CD4-positive, CD25-positive, alpha-beta regulatory T cell (primary cell): ENCODE results near the gene MOB1B. TPM values are rescaled to one million over a fixed set of nuclear protein-coding genes. Genes with fewer than 3 reads are reported as not detected.
A peak's percentile ranks its signal among the peaks of the same experiment; 100 is the strongest.

ENCODE experiments used
- ATAC-seq, 2 donors: fragments of 150-1000 bp; cut with Tn5 transposase; one replicate each; pipeline ENCODE4 v1.10.0; 2021; ENCODE audit warnings: low read depth in 2 of 2, moderate number of reproducible peaks in 2 of 2, moderate library complexity in 1 of 2
- DNase-seq, 3 donors: peaks; one replicate each; pipeline versions ENCODE4 v3.0.0 to v3.0.0-alpha.2; 2012 to 2022; ENCODE audit warnings: mixed read lengths in 1 of 3
- H3K27ac ChIP-seq: one replicate; pipeline ENCODE4 v1.7.0; 2013; ENCODE audit warnings: mild to moderate bottlenecking, low read length; ENCODE audit not compliant: insufficient read depth, poor library complexity, severe bottlenecking
- H3K27me3 ChIP-seq: one replicate; pipeline ENCODE4 v1.7.0; 2013; ENCODE audit warnings: low read length; ENCODE audit not compliant: control insufficient read depth, insufficient read depth
- H3K36me3 ChIP-seq: one replicate; pipeline ENCODE4 v1.7.0; 2013; ENCODE audit warnings: mild to moderate bottlenecking, low read length, moderate library complexity; ENCODE audit not compliant: control insufficient read depth, insufficient read depth
- H3K4me1 ChIP-seq: 2 replicates; pipeline ENCODE4 v1.7.0; 2013; ENCODE audit warnings: mild to moderate bottlenecking, low read length; ENCODE audit not compliant: insufficient read depth, control insufficient read depth, poor library complexity, severe bottlenecking
- H3K4me3 ChIP-seq: one replicate; pipeline ENCODE4 v1.7.0; 2013; ENCODE audit warnings: low read depth, mild to moderate bottlenecking, low read length, moderate library complexity
- H3K9me3 ChIP-seq, 2 experiments: 1 replicate in 1 of 2; 2 replicates in 1 of 2; pipeline ENCODE4 v1.7.0; 2013; ENCODE audit warnings: low read length in 2 of 2, mild to moderate bottlenecking in 1 of 2, moderate library complexity in 1 of 2; ENCODE audit not compliant: control insufficient read depth in 2 of 2
- H3K27ac Mint-ChIP-seq, 3 donors: one replicate each; pipeline ENCODE4 v1.8.0; 2020 to 2022; ENCODE audit warnings: mild to moderate bottlenecking in 3 of 3, mixed read lengths in 3 of 3, moderate library complexity in 2 of 3
- H3K27me3 Mint-ChIP-seq: one replicate; pipeline ENCODE4 v1.8.0; 2022; ENCODE audit warnings: mild to moderate bottlenecking, mixed read lengths
- H3K36me3 Mint-ChIP-seq: one replicate; pipeline ENCODE4 v1.8.0; 2020; ENCODE audit warnings: mixed read lengths
- H3K4me1 Mint-ChIP-seq, 4 donors: one replicate each; pipeline ENCODE4 v1.8.0; 2020 to 2022; ENCODE audit warnings: mixed read lengths in 4 of 4, mild to moderate bottlenecking in 1 of 4
- H3K4me3 Mint-ChIP-seq, 4 donors: one replicate each; pipeline ENCODE4 v1.8.0; 2020 to 2022; ENCODE audit warnings: mild to moderate bottlenecking in 4 of 4, mixed read lengths in 4 of 4, moderate library complexity in 3 of 4
- H3K9me3 Mint-ChIP-seq, 7 donors: one replicate each; pipeline ENCODE4 v1.8.0; 2020 to 2022; ENCODE audit warnings: mixed read lengths in 7 of 7, mild to moderate bottlenecking in 3 of 7, moderate library complexity in 2 of 7
- polyA plus RNA-seq, 4 donors: library from polyadenylated mRNA; unstranded; fragments of 300-500 nt; fragmentation: Illumina TruSeq; gene quantifications; one replicate each; pipeline ENCODE4 v1.2.3, GENCODE V29; 2021
- total RNA-seq: library from RNA; stranded (reverse); gene quantifications from one replicate; pipeline ENCODE4 v1.2.3, GENCODE V29; 2022

MOB1B gene
- total and polyA plus RNA-seq, 5 donors from 2014 or later = 0.96 to 17.7 (median 1.3) TPM

DNA sequence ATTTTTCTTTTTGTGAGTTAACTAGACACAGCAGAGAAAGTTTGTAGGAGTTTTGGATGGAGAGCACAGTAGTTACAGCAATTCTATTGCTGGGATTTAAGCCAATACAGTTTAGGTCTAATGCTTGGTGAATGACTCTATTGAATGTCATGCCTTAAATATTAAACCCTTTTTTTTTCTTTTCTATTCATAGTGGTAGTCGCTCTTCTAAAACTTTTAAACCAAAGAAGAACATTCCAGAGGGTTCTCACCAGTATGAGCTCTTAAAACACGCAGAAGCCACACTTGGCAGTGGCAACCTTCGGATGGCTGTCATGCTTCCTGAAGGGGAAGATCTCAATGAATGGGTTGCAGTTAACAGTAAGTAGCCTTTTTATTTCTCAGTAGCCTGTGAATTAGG lies 56.5 kb downstream of the MOB1B start:
- Mint-ChIP-seq H3K4me1 (peaks cover 0 to 10% (median 7%) of the 10 kb centered on the region in 4 donors), H3K4me3 (no peak overlapping the region), H3K27ac (no peak overlapping the region), H3K36me3 (peaks cover 10% of the 10 kb centered on the region), H3K9me3 (no peaks in the 10 kb centered on the region), H3K27me3 (no peaks in the 10 kb centered on the region)
- H3K4me1 ChIP-seq = no peaks in the 10 kb centered on the region
- no peaks in the 10 kb centered on the region for H3K27me3 ChIP-seq
- H3K36me3 ChIP-seq = peaks cover 5% of the 10 kb centered on the region
- ATAC-seq (no peak), DNase-seq (no peak)
- no peak overlapping the region for H3K4me3 ChIP-seq
- H3K9me3 ChIP-seq = no peaks in the 10 kb centered on the region
- H3K27ac ChIP-seq = no peak overlapping the region

DNA sequence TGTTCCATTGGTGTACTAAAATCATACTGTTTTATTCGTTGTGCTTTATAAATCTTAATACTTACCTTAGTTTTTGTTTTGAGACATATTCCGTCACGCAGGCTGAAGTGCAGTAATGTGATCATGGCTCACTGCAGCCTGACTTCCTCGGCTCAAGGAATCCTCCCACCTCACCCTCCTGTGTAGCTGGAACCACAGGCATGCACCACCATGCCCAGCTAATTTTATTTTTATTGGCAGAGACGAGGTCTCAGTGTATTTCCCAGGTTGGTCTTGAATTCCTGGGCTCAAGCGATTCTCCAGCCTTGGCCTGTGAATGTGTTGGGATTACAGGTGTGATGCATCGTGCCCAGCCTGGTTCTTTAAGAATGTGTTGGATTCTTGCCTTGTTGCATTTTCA lies 66.9 kb downstream of the MOB1B start:
- peaks cover 2 to 11% (median 4%) of the 10 kb centered on the region in 4 donors for H3K4me1 Mint-ChIP-seq
- H3K27ac Mint-ChIP-seq = no peak overlapping the region
- ATAC-seq = no peak
- H3K4me3 ChIP-seq = no peak overlapping the region
- H3K9me3 ChIP-seq = no peaks in the 10 kb centered on the region
- H3K27me3 Mint-ChIP-seq = no peaks in the 10 kb centered on the region
- H3K4me3 Mint-ChIP-seq = no peak overlapping the region
- peaks cover 11% of the 10 kb centered on the region for H3K36me3 Mint-ChIP-seq
- H3K9me3 Mint-ChIP-seq = no peaks in the 10 kb centered on the region
- no peak overlapping the region for H3K27ac ChIP-seq
- no peaks in the 10 kb centered on the region for H3K27me3 ChIP-seq
- no peaks in the 10 kb centered on the region for H3K4me1 ChIP-seq
- DNase-seq = no peak
- H3K36me3 ChIP-seq = peaks cover 4% of the 10 kb centered on the region

GRCh38 chr4:70976252-70976651 lies 74.1 kb downstream of the MOB1B start:
- no peaks in the 10 kb centered on the region for H3K9me3 ChIP-seq
- no peaks in the 10 kb centered on the region for H3K27me3 Mint-ChIP-seq
- no peaks in the 10 kb centered on the region for H3K27me3 ChIP-seq
- peaks cover 8% of the 10 kb centered on the region for H3K36me3 ChIP-seq
- no peak for DNase-seq
- peaks cover 11% of the 10 kb centered on the region for H3K36me3 Mint-ChIP-seq
- H3K27ac ChIP-seq = no peak overlapping the region
- peaks cover 0 to 4% (median 3%) of the 10 kb centered on the region in 4 donors for H3K4me1 Mint-ChIP-seq
- no peak overlapping the region for H3K4me3 Mint-ChIP-seq
- no peak overlapping the region for H3K4me3 ChIP-seq
- no peaks in the 10 kb centered on the region for H3K4me1 ChIP-seq
- no peak for ATAC-seq
- no peak overlapping the region for H3K27ac Mint-ChIP-seq
- no peaks in the 10 kb centered on the region for H3K9me3 Mint-ChIP-seq

GRCh38 chr4:70979445-70980008 lies 77.4 kb downstream of the MOB1B start:
- H3K36me3 Mint-ChIP-seq = peaks cover 8% of the 10 kb centered on the region
- no peak overlapping the region for H3K4me3 Mint-ChIP-seq
- Histone ChIP-seq H3K4me1 (no peaks in the 10 kb centered on the region), H3K27ac (no peak overlapping the region), H3K9me3 (no peaks in the 10 kb centered on the region), H3K27me3 (no peaks in the 10 kb centered on the region), H3K4me3 (no peak overlapping the region), H3K36me3 (peaks cover 8% of the 10 kb centered on the region)
- ATAC-seq = no peak
- no peak for DNase-seq
- no peaks in the 10 kb centered on the region for H3K27me3 Mint-ChIP-seq
- no peaks in the 10 kb centered on the region for H3K9me3 Mint-ChIP-seq
- H3K4me1 Mint-ChIP-seq = peaks cover 0 to 2% (median 0%) of the 10 kb centered on the region in 4 donors
- peak overlapping the region in 1 of 3 donors; percentile 40 for H3K27ac Mint-ChIP-seq

- Mint-ChIP-seq H3K27me3 (no peaks in the 10 kb centered on the region), H3K36me3 (peaks cover 8% of the 10 kb centered on the region), H3K27ac (peak overlapping the region in 1 of 3 donors; percentile 67), H3K9me3 (no peaks in the 10 kb centered on the region), H3K4me1 (peaks cover 0 to 2% (median 0%) of the 10 kb centered on the region in 4 donors), H3K4me3 (no peak overlapping the region)
- peaks cover 6% of the 10 kb centered on the region for H3K36me3 ChIP-seq
- no peak for DNase-seq
- ATAC-seq = no peak
- no peak overlapping the region for H3K4me3 ChIP-seq
- H3K27ac ChIP-seq = no peak overlapping the region
- H3K27me3 ChIP-seq = no peaks in the 10 kb centered on the region
- no peaks in the 10 kb centered on the region for H3K9me3 ChIP-seq
- H3K4me1 ChIP-seq = no peaks in the 10 kb centered on the region
These were observed 78.0 kb downstream of the MOB1B start for GRCh38 chr4:70980196-70980595.

- no peaks in the 10 kb centered on the region for H3K9me3 Mint-ChIP-seq
- ATAC-seq = no peak
- Histone ChIP-seq H3K36me3 (peaks cover 4% of the 10 kb centered on the region), H3K9me3 (no peaks in the 10 kb centered on the region), H3K27ac (no peak overlapping the region), H3K27me3 (no peaks in the 10 kb centered on the region), H3K4me3 (no peak overlapping the region), H3K4me1 (no peaks in the 10 kb centered on the region)
- no peak for DNase-seq
- no peak overlapping the region for H3K4me3 Mint-ChIP-seq
- H3K27ac Mint-ChIP-seq = no peak overlapping the region
- H3K4me1 Mint-ChIP-seq = peaks cover 0 to 2% (median 0%) of the 10 kb centered on the region in 4 donors
- no peaks in the 10 kb centered on the region for H3K27me3 Mint-ChIP-seq
- H3K36me3 Mint-ChIP-seq = no peaks in the 10 kb centered on the region
These were observed 81.9 kb downstream of the MOB1B start for GRCh38 chr4:70984106-70984505.

DNA sequence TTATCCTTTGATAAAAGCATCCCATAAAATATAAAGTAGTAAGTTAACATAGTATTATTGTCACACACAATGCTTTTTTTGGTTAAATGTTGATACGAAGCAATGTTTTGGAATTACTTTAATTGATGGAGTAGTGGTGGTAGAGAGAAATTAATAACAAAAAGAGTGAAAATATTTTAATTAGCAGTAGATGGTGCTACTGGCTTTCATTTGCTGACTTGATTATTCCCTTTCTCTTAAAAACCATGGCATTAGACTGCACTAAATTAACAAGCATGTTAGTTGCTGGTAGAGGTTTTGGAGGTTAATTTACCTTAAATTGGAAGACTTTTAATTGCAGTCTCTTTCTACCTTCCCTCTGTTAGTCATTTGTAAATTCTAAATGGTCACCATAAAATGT lies 82.4 kb downstream of the MOB1B start:
- DNase-seq = peak in 1 of 3 donors; percentile 27
- H3K4me1 Mint-ChIP-seq = peaks cover 0 to 2% (median under 1%) of the 10 kb centered on the region in 4 donors

GRCh38 chr4:70991596-70991995 lies 89.4 kb downstream of the MOB1B start:
- Mint-ChIP-seq H3K27ac (peak overlapping the region in 2 of 3 donors; percentile 77 to 79), H3K27me3 (no peaks in the 10 kb centered on the region), H3K36me3 (peaks cover 4% of the 10 kb centered on the region), H3K4me3 (peak overlapping the region in 2 of 4 donors; percentile 66 to 96), H3K9me3 (no peaks in the 10 kb centered on the region), H3K4me1 (peaks cover 20 to 36% (median 28%) of the 10 kb centered on the region in 4 donors)
- Histone ChIP-seq H3K9me3 (no peaks in the 10 kb centered on the region), H3K4me1 (peaks cover 27% of the 10 kb centered on the region), H3K36me3 (no peaks in the 10 kb centered on the region), H3K4me3 (no peak overlapping the region), H3K27me3 (no peaks in the 10 kb centered on the region), H3K27ac (no peak overlapping the region)
- DNase-seq (no peak), ATAC-seq (no peak)

More for the DNA sequence above, 82.4 kb downstream of the MOB1B start:
- Histone ChIP-seq H3K4me1 (no peaks in the 10 kb centered on the region), H3K27ac (no peak overlapping the region), H3K4me3 (no peak overlapping the region), H3K27me3 (no peaks in the 10 kb centered on the region), H3K9me3 (no peaks in the 10 kb centered on the region), H3K36me3 (no peaks in the 10 kb centered on the region)
- no peak overlapping the region for H3K4me3 Mint-ChIP-seq
- no peaks in the 10 kb centered on the region for H3K9me3 Mint-ChIP-seq
- ATAC-seq = no peak
- H3K27ac Mint-ChIP-seq = no peak overlapping the region
- H3K27me3 Mint-ChIP-seq = no peaks in the 10 kb centered on the region
- H3K36me3 Mint-ChIP-seq = no peaks in the 10 kb centered on the region
